Middle frontal gyrus (tissue), 1 donor: ENCODE measurements around the gene DNM1L.
"Not testable (repeated sequence)": the region's sequence is repeated elsewhere in the genome, so short reads cannot be mapped to it uniquely, and the experiment has no call there.

Experiments
- DNase-seq: peaks from one replicate; pipeline ENCODE4 v3.0.0-alpha.2; 2015; ENCODE audit warnings: low spot score; ENCODE audit errors: extremely low spot score

DNM1L gene

DNA sequence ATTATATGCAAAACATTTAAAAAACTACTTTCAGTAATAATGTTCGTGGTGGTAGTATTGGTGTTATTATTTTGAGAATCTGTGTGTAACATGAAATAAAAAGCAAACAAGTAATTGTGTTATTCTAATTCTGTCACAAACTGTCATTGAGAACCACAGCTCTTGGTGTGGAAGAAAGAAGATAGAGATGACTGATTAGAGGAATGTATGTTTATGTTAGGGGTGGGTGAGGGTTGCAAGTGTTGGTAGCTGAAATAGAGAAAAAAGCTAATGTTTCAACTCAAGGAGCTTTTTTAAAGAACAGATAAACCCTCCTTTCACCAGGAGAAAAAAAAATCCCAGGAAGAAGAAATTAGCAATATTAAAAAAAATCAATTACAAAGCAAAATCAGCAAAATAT lies 18.3 kb downstream of the DNM1L start:
- no peak for DNase-seq

DNA sequence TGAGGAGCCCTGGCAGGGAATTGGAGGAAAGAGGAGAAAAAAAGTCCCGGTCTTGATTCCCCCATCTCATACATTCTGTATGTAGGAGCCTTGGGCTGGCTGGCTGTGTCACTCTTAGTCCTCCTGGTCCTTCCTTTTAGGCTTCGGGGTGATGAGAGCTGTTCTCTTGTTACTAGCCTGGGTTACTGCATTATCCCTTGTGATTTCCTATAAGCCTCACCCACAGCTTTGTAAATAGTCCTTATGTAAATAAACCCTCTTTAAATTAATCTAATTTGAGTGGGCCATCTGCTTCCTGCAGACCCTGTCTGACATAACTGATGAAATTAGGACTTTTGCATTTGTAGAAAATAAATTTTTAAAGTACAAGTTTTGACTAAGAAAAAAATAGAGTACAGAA lies 19.2 kb downstream of the DNM1L start:
- DNase-seq, result no peak

DNA sequence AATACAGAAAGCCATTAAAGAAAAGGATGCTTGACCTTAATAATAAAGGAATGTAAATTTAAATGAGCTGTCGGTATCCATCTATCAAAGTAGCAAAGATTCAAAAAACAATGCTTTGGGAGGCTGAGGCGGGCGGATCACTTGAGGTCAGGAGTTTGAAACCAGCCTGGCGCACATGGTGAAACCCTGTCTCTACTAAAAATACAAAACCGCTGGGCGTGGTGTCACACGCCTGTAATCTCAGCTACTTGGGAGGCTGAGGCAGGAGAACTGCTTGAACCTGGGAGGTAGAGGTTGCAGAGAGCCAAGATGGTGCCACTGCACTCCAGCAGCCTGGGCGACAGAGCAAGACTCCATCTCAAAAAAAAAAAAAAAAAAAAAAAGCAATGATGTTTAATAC lies 20.3 kb downstream of the DNM1L start:
- DNase-seq, result not testable (repeated sequence)

DNA sequence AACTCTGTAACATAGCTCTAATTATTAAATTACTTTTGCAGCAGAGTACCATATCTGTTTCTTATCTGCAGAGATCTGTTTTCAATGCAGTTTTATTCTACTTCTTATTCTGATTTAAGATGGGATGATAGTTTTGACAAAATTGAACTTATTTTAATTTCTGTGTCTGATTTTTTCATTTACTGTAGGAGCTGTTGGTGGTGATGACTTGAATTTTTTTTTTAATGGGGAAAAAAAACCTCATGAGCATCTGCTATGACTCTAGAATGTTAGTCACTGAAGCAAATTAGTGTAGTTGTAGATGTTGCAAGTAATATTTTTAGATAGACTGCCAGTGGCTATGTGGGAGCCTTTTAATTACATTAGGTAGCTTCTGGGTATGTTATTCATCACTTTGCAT lies 23.4 kb downstream of the DNM1L start:
- DNase-seq, result no peak

DNA sequence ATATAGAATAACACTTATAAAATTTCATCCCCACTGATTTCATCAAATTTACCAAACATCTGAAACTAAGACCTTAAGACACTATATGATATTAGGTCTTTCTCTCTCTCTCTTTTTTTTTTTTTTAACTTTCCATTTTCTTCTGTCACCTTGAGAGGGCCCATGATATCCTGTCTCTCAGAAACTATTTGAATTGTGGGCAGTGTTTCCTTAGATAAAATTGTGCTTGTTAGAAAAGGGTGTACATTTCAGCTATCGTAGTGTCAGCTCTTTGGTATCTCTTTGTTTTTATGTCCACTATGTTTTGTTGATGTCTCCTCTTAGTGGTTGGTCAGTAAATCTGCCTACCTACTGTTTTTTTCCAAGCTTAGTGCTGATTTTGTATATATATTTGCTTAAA lies 23.8 kb downstream of the DNM1L start:
- no peak for DNase-seq

DNA sequence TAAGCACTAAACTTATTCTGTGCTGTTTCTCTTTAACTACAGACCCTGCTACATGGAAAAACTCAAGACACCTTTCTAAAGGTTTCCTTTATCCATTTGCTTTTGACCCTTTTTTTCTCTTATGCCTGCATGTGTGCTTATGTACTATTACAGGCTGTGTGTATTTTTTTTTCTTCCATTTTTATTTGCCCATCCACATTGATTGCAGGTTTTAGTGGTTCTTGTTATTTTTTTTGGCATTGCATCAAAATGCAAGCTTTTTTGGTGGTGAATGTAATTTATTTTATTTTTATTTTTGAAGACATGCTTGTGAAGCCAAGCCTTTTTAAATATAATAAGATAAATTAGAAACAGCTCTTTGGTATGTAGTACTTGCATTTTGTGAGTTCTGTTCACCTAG lies 26.7 kb downstream of the DNM1L start:
- no peak for DNase-seq

DNA sequence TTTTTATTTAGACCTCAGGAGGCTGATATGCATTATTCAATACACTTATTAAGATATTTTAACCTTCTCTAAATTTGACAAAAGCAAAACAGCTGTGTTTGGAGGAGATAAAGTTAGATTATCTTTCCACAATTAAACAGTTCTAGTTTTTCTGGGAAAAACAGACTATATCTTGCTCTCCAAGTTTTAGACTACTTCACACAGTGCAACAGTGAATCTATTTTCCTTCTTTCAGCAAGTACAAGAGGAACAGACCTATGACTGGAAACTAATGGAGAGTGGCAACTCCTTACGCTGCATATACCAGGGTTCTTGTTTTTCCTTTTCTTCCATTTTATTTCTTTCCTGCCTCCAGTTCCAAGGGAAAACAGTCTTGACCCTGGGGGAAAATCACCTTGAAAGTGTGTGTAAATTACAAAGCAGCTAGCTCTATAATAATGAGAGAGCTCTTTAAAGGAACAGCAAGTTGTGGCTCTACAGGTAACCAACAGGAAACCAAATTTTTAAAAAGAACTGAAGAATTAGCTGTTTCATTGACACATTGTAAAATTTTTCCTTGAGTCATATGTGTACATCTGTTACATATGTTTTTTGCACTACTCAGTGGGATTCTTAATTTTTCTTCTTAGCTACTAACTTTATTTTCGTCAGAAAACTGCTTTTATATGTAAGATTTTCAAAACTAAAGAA lies 27.4 kb downstream of the DNM1L start:
- DNase-seq, result no peak

DNA sequence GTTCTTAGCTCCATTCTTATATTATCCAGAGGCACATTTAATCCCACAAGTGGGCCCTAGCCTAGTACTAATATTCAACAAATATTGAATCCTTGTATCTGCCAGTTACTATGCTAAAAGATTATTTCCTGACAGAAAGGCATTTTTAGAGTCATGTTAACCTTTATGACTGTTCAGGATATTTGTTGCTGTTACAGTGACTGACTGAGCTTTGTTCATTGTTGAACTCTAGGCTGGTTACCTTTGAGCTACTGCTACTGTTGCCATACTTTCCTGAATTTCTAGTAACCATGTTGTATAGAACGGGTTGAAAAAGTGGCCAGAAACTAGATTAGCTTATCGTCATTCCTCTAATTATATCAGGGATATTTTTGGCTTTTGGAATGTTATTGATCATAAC lies 29.8 kb downstream of the DNM1L start:
- DNase-seq, result no peak

DNA sequence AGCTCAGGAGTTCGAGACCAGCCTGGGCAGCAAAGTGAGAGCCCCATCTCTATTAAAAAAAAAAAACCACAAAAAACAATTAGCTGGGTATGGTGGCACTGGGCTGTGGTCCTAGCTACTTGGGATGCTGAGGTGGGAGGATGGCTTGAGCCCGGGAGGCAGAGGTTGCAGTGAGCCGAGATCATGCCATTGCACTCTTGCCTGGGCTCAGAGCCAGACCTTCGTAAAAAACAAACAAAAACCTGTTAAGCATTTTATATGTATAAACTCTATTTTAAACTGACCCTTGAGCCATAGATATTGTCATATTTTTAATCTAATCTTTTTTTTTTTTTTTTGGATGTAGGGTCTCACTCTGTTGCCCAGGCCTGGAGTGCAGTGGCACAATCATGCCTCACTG lies 35.7 kb downstream of the DNM1L start:
- DNase-seq, result no peak

DNA sequence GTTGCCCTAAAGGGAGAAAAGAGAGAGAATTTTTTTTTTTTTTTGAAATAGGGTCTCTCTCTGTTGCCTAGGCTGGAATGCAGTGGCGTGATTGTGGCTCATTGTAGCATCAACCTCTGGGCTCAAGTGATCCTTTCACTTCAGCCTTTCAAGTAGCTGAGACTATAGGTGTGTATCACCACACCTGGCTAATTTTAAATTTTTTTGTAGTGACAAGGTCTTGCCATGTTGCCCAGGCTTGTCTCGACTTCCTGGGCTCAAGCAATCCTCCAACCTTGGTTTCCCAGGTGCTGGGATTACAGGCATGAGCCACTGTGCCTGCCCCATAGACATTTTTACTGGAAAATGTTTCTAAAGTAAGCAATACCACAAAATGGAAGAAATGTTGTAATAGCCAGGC lies 39.8 kb downstream of the DNM1L start:
- DNase-seq, result no peak

DNA sequence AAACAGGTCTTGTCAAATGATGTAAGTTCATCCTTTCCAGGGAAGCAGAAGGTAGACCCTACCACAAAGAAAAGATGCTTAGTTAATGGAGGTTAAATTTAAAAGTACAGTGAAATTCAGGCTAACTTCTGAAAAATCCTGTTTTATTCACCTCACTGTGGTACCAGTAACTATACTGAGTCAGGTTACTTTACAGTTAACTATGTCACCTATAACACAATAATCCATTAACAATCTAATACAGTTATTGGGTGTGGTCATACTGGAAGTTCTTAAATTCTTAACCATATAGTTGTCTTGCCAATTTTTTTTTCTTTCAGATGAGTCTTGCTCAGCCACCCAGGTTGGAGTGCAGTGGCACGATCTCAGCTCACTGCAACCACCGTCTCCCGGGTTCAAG lies 46.2 kb downstream of the DNM1L start:
- not testable (repeated sequence) for DNase-seq

DNA sequence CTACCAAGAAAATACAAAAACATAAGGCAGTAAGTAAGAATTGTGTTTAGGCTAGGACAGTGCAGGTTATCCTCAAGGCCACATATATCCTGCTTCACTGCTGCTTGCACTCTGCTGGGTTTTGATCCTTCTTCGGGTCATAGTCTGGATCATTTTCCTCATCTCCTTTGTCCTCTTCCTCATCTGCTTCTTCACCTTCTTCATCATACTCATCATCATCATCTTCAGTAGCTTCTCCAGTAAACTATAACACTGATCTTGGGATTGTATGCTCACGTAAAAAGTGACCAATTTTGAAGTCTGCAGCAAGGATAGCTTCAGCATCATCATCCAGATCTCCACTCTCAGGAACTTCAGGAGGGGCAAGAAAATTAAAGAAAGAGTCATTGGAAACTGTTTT lies 47.2 kb downstream of the DNM1L start:
- DNase-seq, result no peak

DNA sequence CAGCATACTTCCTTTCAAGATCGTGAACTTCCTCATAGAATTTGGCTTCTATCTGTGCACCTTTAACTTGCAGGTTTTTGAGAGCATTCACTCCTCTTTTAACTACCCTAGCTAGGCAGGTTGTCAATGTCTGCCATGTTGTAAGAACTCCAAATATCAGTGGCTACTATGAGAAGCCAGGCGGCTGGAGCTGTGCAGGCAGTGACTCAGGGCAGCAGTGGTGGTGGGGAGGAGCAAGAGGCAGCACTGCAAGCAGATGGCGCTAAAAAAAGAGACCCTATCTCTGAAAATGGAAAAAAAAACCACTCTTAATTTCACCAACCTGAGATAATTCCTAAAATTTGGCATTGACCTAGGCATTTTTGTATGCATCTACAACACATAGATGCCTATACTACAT lies 48.1 kb downstream of the DNM1L start:
- DNase-seq, result no peak

DNA sequence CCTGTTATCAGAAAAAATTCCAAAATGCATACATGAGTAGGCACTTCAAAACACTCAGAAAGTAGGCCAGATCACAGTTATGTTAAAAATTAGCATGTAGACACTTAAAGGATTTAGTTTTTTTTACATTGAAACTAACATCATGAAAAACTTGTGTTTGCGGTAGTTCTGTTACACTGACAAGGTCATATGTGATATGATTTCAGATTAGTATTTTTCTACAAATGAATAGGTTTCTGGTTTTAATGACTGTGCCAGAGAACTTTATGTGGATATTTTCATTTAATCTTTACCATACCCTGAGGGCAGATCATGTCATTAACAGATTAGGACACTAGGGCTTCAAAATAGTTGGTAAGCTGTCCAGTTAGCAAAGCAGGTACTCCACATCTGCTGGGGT lies 55.9 kb downstream of the DNM1L start:
- DNase-seq, result no peak

DNA sequence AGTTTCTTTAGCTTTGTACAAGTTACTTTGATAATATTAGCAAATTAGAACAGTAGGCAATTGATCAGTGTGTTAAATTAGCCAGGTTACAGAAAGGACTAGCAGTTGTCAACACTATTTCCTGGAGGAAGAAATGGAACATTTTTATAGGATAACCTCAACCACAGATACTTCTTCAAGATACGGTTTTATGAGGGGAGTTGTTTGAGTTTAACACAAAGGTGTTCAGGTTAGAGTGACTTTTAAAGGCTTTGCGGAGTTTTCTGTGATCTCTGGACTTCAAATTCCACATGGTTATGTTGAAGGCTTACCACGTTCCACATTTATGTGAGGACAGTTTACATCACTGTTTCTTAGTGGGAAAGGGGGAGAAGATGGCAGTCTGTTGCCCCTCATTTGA lies 57.3 kb downstream of the DNM1L start:
- no peak for DNase-seq

DNA sequence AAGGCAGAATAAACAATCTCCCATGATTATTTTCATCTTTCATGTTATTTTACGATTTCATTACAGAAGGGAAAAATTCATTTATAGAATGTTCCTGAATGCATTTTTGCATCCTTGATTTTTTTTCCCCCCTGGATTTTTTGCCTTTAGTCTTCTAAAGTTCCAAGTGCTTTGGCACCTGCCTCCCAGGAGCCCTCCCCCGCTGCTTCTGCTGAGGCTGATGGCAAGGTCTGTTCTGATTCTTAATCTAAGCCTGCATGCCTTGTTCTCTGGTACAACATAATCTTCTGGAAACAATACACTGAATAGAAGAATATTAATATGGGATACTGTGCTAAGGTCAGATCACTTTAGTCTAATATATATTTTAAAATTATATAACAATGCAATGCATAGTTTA lies 58.6 kb downstream of the DNM1L start:
- no peak for DNase-seq

DNA sequence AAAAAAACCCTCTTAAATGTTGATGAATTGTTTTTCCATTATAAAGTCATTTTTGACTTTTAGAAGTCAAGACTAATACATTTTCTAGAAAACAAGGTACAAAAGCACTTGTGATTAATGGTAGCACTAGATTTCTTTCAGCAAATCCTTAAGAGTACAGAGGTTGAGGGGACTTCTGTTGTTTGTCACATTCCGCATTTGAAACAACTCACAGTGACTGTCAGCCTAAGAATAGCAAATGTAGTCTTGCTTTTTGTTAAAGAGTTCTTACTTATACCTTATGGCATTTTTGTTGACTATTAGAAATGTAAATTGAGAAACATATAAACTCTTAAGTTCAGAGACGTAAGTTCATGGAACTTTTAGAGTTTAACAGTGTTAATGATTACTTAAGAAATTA lies 60.2 kb downstream of the DNM1L start:
- no peak for DNase-seq

DNA sequence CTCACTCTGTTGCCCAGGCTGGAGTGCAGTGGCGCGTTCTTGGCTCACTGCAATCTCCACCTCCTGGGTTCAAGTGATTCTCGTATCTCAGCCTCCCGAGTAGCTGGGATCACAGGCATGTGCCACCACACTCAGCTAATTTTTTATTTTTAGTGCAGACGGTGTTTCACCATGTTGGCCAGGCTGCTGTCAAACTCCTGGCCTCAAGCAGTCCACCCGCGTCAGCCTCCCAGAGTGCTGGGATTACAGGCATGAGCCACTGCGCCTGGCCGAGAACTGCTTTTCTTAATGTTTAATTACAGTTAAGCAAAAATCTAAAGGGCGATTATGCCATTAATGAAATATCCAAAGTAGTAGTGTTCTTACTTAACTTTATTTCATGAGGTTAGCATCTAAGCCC lies 63.0 kb downstream of the DNM1L start:
- no peak for DNase-seq

DNA sequence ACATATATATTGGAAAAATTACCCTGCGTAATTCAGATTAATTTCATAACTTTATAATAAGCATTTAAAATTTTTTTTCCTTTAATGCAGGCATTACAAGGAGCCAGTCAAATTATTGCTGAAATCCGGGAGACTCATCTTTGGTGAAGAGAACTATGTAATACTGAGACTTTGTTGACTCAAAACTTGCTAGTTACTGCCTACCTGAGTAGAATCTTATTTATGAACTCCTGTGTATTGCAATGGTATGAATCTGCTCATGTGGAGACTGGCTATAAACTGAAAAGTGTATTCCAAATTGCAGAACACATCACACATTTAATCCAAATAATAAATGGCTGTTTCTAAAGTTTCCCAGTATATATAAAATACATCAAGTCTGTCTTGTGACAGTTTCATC lies 64.2 kb downstream of the DNM1L start:
- DNase-seq, result no peak

DNA sequence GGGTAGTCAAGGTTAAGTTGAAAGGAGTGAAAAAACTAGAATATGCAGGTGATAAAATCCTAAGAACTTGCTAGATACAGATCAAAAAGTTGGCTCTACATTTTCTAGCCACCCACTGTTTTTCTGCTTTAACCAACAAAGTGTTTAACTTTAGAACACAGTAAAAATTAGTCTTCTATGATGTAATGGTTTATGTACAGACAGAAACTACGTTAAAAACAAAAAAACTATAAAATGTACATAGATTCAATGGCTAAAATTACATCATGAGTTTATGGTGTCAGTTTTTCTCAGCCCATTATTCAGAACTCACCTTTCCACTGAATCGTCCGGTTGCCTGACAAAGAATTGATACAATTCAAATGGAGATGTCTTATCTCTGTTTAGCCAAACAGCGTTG lies 74.5 kb downstream of the DNM1L start:
- no peak for DNase-seq

DNA sequence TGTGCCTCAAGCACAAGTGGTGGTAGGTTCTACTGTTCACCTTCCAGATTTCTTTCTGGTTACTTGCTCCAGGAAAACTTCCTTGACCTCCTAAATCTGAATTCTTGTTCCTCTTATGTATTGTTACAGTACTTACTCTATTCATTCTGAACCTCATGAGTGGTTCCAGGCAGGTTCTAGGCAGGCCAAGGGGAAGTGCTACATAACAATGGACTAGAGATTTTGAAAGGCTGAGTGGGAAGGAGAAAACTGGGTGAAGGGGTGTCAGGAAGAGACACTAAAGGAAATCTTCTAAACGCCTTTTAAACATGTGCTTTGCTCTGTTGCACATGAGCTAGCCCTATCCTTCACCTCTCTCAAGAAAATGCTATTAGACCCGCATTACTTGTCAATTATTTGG lies 75.0 kb downstream of the DNM1L start:
- no peak for DNase-seq

DNA sequence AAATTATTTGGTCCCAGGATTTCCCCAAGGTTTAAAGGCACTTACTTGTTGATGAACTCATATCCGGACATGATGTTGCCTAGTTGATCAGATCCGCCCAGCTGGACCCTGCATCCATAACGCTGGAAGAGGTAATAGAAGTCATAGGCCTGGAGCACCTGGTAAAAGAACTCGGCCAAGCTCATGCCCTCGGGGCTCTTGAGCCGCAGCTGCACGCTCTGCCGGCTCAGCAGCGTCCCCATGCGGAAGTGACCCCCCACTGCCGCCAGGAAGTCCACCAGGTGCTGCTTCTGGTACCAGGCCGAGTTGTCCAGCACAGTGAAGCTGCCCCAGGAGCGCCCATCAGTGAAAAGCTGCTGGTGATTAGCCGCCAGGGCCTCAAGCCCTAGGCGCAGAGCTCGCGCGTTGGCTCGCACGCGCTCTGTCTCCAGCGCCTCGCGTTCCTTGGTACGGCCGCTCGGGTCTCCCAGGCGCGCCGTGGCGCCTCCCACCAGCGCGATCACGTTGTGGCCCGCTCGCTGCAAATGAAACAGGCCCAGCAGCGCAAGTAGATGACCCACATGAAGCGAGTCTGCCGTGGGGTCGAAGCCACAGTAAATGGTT lies 76.1 kb downstream of the DNM1L start:
- DNase-seq, result no peak

DNA sequence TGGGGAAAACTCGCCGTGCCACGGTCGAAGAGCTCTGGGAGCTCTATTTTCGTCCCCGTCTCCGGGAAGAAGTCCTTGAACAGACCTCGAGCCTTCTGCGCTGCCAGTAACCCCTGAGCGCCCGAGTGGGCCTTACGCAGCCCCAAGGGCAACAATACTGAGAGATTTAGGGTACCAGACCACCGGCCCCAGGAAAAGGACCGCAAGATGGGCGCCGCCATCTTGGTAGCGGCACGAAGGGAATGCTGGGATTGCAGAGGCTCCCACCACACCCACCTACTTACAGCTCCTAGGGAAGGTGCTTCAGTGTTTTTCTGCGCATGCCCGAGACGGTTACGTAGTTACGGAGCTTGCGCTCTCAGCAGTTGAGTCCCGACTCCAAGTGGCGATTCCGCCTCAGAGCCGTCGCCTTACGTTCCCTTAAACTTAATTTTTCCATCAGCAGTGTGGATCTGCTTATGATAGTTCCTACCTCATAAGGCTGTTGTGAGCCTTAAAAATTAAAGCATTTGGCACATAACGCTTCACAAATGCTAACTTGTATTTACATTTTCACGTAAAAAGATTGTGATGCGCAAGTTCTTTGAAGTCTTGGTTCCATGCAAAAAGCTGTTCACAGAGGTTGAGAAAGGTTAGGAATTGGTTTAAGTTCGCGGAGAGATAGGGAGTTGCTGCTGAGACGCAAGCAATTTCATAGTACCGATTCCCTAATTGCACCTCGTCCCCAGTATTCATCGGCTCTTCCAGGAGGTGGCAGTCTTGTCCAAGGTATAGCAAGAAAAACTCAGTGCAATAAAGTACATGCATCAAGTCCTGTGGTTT lies 76.8 kb downstream of the DNM1L start, which contains the start of gene YARS2:
Gene YARS2 (minus strand): TSS at position 244 of the 822 bp plus-strand sequence. CDS start 23 bp downstream, at position 221.
- DNase-seq, result peak; percentile 95
